K562 (cell line): ENCODE measurements around the gene RAI1. TPM values are rescaled to one million over a fixed set of nuclear protein-coding genes. Genes with fewer than 3 reads are reported as not detected.

ENCODE experiments used
- ATAC-seq: fragments of 200-7000 bp; cut with Tn5 transposase; 3 replicates; pipeline ENCODE4 v1.9.1; 2020; ENCODE audit warnings: moderate library complexity
- BruUV-seq: library from RNA; stranded (reverse); fragments of 400-500 nt; replicated peaks from 2 replicates; lab custom pipeline; 2021; lab: Mats Ljungman, UMichigan
- CTCF ChIA-PET: fragments of 300-600 bp; formaldehyde crosslinking; extraction: SDS; loops from one replicate; lab custom pipeline; 2021; ENCODE audit warnings: low intra/inter-chr PET ratio; lab: Yijun Ruan, JAX
- POLR2A ChIA-PET: fragments of 300-600, 350-650 bp; sonication (Branson Sonifier 250); formaldehyde crosslinking; extraction: SDS; loops from one replicate; lab custom pipeline; 2021; ENCODE audit warnings: antibody characterized with exemption, inconsistent platforms; lab: Yijun Ruan, JAX
- DNase-seq, 4 experiments: peaks; one replicate each; pipeline versions ENCODE4 v3.0.0 to v3.0.0-alpha.2; 2011 to 2018; ENCODE audit warnings: low spot score in 3 of 4, mixed read lengths in 3 of 4; ENCODE audit errors: extremely low read depth in 1 of 4
- FAIRE-seq: peaks from 2 replicates; lab custom pipeline; 2011; peaks lifted over from hg19 to GRCh38; lab: Jason Lieb, UNC
- H2AFZ ChIP-seq: 2 replicates; pipeline ENCODE4 v1.6.0; 2011; ENCODE audit warnings: low read depth, low read length, control low read depth, inconsistent platforms
- H3K27ac ChIP-seq: fragments of 200-600 bp; 3 replicates; pipeline ENCODE4 v1.8.0; 2011; ENCODE audit warnings: low read depth, mild to moderate bottlenecking, control low read depth, inconsistent platforms, low read length, moderate library complexity, mixed read lengths; ENCODE audit errors: extremely low read depth
- H3K27me3 ChIP-seq, 2 experiments: fragments of 300-600 bp in 1 of 2; 2 replicates in 1 of 2; 3 replicates in 1 of 2; pipeline versions ENCODE4 v1.6.0 to v1.8.0; 2011; ENCODE audit warnings: inconsistent platforms in 2 of 2, low read length in 2 of 2, mild to moderate bottlenecking in 1 of 2, mixed read lengths in 1 of 2, moderate library complexity in 1 of 2; ENCODE audit not compliant: control insufficient read depth in 2 of 2, insufficient read depth in 2 of 2
- H3K36me3 ChIP-seq: fragments of 300-600 bp; 3 replicates; pipeline ENCODE4 v1.8.0; 2011; ENCODE audit warnings: mild to moderate bottlenecking, low read length, inconsistent platforms; ENCODE audit not compliant: control insufficient read depth, insufficient read depth
- H3K4me1 ChIP-seq, 2 experiments: fragments of 200-600 bp in 1 of 2; replicated peaks in 1 of 2; 2 replicates in 1 of 2; 3 replicates in 1 of 2; pipeline versions ENCODE4 v1.5.1 to v1.8.0; 2011; ENCODE audit warnings: inconsistent platforms in 2 of 2, low read length in 2 of 2, mild to moderate bottlenecking in 1 of 2, mixed read lengths in 1 of 2, moderate library complexity in 1 of 2; ENCODE audit not compliant: control insufficient read depth in 2 of 2, insufficient read depth in 2 of 2
- H3K4me2 ChIP-seq: 2 replicates; pipeline ENCODE4 v1.6.1; 2011; ENCODE audit warnings: low read length, control low read depth, inconsistent platforms, mixed read lengths; ENCODE audit not compliant: insufficient read depth
- H3K4me3 ChIP-seq: fragments of 200-600 bp; sonication (generic), shearing (Covaris generic); 2 replicates; pipeline ENCODE4 v1.5.1; 2016; ENCODE audit warnings: control low read depth, inconsistent platforms
- H3K79me2 ChIP-seq: fragments of 200-600 bp; 3 replicates; pipeline ENCODE4 v1.8.0; 2011; ENCODE audit warnings: low read length, inconsistent platforms; ENCODE audit not compliant: control insufficient read depth, insufficient read depth
- H3K9ac ChIP-seq, 2 experiments: 2 replicates each; pipeline versions ENCODE4 v1.6.0 to v1.6.1; 2011; ENCODE audit warnings: low read depth in 2 of 2, low read length in 2 of 2, control low read depth in 1 of 2, inconsistent platforms in 1 of 2, mild to moderate bottlenecking in 1 of 2, mixed read lengths in 1 of 2; ENCODE audit not compliant: insufficient read depth in 1 of 2
- H3K9me1 ChIP-seq: one replicate; pipeline ENCODE4 v1.6.0; 2011; ENCODE audit warnings: inconsistent platforms, mild to moderate bottlenecking, low read length, moderate library complexity; ENCODE audit not compliant: control insufficient read depth, insufficient read depth
- H3K9me3 ChIP-seq: replicated peaks from 2 replicates; pipeline ENCODE4 v1.5.1; 2011; ENCODE audit warnings: low read depth, low read length, inconsistent platforms; ENCODE audit not compliant: control insufficient read depth, insufficient read depth
- H4K20me1 ChIP-seq: replicated peaks from 2 replicates; pipeline ENCODE4 v1.6.1; 2011; ENCODE audit warnings: low read length, inconsistent platforms, mixed read lengths; ENCODE audit not compliant: control insufficient read depth, insufficient read depth
- BRD4 ChIP-seq: fragments of 200-600 bp; sonication (generic); IDR thresholded peaks from 2 replicates; pipeline ENCODE4 v1.6.1; 2017; ENCODE audit warnings: inconsistent platforms
- CBFB ChIP-seq: sonication (generic); formaldehyde crosslinking; IDR thresholded peaks from 2 replicates; pipeline ENCODE4 v1.4.0; 2020; ENCODE audit warnings: mild to moderate bottlenecking, missing genetic modification reagents
- FOXJ3 ChIP-seq: sonication (generic); formaldehyde crosslinking; IDR thresholded peaks from 2 replicates; pipeline ENCODE4 v1.4.0; 2020; ENCODE audit warnings: mild to moderate bottlenecking, missing genetic modification reagents
- HSF4 ChIP-seq: fragments of 250-450 bp; sonication (Bioruptor Pico); IDR thresholded peaks from 2 replicates; pipeline ENCODE4 v2.1.2; 2022; ENCODE audit warnings: mild to moderate bottlenecking, moderate library complexity, borderline replicate concordance
- ILF3 ChIP-seq: fragments of 450-650 bp; IDR thresholded peaks from 2 replicates; pipeline ENCODE4 v1.6.1; 2018; ENCODE audit warnings: antibody characterized with exemption, mild to moderate bottlenecking, moderate library complexity, borderline replicate concordance
- MCM7 ChIP-seq, 2 experiments: fragments of 450-650 bp; IDR thresholded peaks; 2 replicates each; pipeline ENCODE4 v1.6.1; 2016 to 2018
- SRSF1 ChIP-seq: fragments of 200-400 bp; formaldehyde crosslinking; IDR thresholded peaks from 2 replicates; pipeline ENCODE4 v1.6.1; 2017; ENCODE audit warnings: mild to moderate bottlenecking, low read depth, low read length, moderate library complexity
- ZBTB17 ChIP-seq: fragments of 450-650 bp; formaldehyde crosslinking; IDR thresholded peaks from 2 replicates; pipeline ENCODE4 v1.4.0; 2020; ENCODE audit warnings: mild to moderate bottlenecking
- ZNF12 ChIP-seq: sonication (generic); formaldehyde crosslinking; IDR thresholded peaks from 2 replicates; pipeline ENCODE4 v1.4.0; 2020; ENCODE audit warnings: mild to moderate bottlenecking, missing genetic modification reagents
- ZNF408 ChIP-seq: fragments of 250-450 bp; sonication (Bioruptor Pico); IDR thresholded peaks from 2 replicates; pipeline ENCODE4 v1.4.0; 2020; ENCODE audit warnings: low read depth, mild to moderate bottlenecking, moderate library complexity
- ZSCAN29 ChIP-seq: fragments of 450-650 bp; IDR thresholded peaks from 2 replicates; pipeline ENCODE4 v1.6.1; 2017
- WGBS: fragments of 100-300 bp; shearing (Covaris generic); methylation state at CpG from one replicate; pipeline ENCODE4 v1.1.6; 2016; ENCODE audit warnings: low coverage, mixed read lengths; ENCODE audit not compliant: insufficient coverage; ENCODE audit errors: missing lambda C conversion rate; 5-methylcytosine and 5-hydroxymethylcytosine counted together
- in situ Hi-C: fragments of 300-500 bp; cut with MboI; formaldehyde crosslinking; loops from 4 replicates; pipeline ENCODE4 v1.15.0; 2018; ENCODE audit warnings: inconsistent platforms, mixed read lengths
- intact Hi-C: fragments of 100-400 bp; cut with micrococcal nuclease; formaldehyde crosslinking; loops from 2 replicates; pipeline ENCODE4 v1.14.2; 2022
- polyA plus RNA-seq, 8 experiments: library from polyadenylated mRNA; depleted of rRNA in 4 of 8; stranded (reverse) in 5 of 8; unstranded in 3 of 8; fragments of >200 nt; fragmentation: Nextera tagmentation in 2 of 8; fragmentation: Illumina TruSeq in 1 of 8; extraction: Ambion mirVana in 2 of 8; extraction: Trizol in 1 of 8; gene quantifications; 2 replicates each; pipeline versions ENCODE4 v1.2.1 to v1.2.3, GENCODE V29; 2011 to 2014; ENCODE audit warnings: inconsistent platforms in 1 of 8, missing spikeins in 1 of 8
- total RNA-seq, 7 experiments: library from RNA; depleted of rRNA in 6 of 7; stranded (reverse); fragments of >200 nt in 6 of 7; fragmentation: Illumina TruSeq in 2 of 7; extraction: Trizol in 2 of 7; gene quantifications; 2 replicates each; pipeline versions ENCODE4 v1.2.1 to v1.2.3, GENCODE V29; 2011 to 2021; ENCODE audit warnings: low replicate concordance in 1 of 7
- TF ChIP-seq, protein P1 (sequence below): fragments of 450-650 bp; IDR thresholded peaks from 2 replicates; pipeline ENCODE4 v1.6.1; 2018; ENCODE audit not compliant: partially characterized antibody
- TF ChIP-seq, protein P2 (sequence below): fragments of 450-650 bp; IDR thresholded peaks from 2 replicates; pipeline ENCODE4 v1.6.1; 2016; ENCODE audit warnings: mild to moderate bottlenecking

RAI1 gene
- total and polyA plus RNA-seq, 9 of the 15 experiments (the other 6 are each of a cell fraction or from before 2014, with no cell fraction given), result 0.68 to 19.9 (median 5.5) TPM

DNA sequence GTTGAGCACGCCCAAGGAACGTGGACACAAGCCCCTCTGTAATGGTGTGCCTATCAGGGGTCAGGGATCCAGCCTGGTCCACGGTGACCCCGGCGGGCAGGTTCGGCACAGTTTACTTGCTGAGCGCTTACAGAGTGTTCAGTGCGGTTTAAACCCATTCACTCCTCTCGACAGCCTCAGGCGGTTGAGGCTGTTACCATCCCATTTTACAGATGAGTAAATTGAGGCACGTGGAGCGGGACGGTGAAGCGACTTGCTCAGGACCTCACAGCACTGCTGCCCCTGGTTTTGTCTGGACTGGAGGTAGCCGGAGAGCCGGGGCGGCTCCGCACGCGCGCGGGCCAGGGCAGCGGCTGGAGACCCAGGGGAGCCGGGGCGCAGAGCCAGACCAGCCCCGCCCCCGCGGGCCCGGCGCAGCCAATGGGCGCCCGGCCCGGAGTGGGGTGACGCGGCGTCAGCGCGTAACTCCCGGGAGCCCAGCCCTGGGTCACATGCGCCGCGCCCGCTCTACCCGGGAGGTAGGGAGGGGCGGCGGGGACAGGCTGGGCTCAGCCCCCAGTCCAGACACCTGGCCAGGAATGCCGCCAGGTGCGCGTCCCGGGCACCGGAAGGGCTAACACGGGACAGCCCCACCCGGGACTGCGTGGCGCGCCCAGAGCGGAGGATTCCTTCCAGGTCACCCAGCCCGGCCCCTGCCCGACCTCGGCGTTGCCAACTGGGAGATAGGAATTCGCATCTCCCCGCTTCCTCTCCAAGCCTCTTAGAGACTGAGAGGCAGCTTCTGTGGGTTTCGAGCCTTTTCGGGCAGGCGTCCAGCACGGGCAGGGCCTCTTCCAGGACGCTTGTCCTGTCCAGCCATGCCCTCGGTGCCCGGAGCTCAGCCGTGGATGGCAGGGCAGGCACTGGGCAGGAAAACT is 158.8 kb downstream of the RAI1 start (continued):
- TF ChIP-seq ZNF12 (CRISPR knock-in tag) (no peak), ILF3 (no peak)

DNA sequence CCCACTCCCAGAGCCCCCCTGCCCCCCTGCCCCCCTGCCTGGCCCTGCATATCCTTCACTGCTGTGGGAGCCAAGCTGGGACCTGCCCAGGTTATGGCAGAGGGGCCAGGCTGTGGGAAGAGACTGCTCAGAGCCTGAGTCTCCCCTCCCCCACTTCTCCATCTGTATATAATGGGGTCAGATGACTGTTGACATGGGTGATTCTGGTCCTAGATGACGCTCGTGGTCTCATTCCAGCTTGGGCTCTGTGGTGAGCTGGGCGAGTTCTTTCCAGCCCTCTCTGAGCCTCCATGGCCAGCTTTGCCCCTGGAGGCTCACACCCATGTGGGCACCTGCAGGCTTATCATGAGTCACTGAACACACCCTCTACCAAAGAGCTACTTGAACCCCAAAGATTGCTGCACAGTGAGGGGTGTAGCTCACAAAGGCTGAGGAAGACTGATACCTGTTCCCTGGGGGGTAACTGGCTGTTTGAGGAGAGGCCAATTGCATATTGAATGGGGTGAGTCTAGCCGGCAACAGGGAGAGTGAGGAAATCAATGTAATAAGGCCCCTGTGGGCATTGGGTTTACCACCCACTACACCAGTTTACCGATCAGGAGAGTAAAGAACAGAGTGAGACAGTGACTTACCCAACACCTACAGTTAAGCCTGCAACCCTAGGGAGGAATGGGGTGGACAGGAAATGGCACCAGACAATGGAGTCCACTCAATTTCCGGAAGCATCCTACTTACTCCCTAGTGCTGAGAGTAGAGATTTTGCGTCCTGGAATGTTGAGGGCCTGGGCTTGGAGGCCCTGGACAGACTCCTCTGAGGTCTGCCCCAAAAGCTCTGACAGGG is 159.7 kb downstream of the RAI1 start:
- intact Hi-C loops, result no loop called here
- DNase-seq, result peak in 2 of 4 experiments; percentile 24 to 59
- TF ChIP-seq, protein P1, sequence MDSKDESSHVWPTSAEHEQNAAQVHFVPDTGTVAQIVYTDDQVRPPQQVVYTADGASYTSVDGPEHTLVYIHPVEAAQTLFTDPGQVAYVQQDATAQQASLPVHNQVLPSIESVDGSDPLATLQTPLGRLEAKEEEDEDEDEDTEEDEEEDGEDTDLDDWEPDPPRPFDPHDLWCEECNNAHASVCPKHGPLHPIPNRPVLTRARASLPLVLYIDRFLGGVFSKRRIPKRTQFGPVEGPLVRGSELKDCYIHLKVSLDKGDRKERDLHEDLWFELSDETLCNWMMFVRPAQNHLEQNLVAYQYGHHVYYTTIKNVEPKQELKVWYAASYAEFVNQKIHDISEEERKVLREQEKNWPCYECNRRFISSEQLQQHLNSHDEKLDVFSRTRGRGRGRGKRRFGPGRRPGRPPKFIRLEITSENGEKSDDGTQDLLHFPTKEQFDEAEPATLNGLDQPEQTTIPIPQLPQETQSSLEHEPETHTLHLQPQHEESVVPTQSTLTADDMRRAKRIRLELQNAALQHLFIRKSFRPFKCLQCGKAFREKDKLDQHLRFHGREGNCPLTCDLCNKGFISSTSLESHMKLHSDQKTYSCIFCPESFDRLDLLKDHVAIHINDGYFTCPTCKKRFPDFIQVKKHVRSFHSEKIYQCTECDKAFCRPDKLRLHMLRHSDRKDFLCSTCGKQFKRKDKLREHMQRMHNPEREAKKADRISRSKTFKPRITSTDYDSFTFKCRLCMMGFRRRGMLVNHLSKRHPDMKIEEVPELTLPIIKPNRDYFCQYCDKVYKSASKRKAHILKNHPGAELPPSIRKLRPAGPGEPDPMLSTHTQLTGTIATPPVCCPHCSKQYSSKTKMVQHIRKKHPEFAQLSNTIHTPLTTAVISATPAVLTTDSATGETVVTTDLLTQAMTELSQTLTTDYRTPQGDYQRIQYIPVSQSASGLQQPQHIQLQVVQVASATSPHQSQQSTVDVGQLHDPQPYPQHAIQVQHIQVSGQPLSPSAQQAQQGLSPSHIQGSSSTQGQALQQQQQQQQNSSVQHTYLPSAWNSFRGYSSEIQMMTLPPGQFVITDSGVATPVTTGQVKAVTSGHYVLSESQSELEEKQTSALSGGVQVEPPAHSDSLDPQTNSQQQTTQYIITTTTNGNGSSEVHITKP, result peak; percentile 8
- TF ChIP-seq ZSCAN29 (no peak), ZNF408 (CRISPR knock-in tag) (no peak), BRD4 (no peak), FOXJ3 (CRISPR knock-in tag) (no peak), ZBTB17 (CRISPR knock-in tag) (no peak), MCM7 (IDR thresholded peaks at IDR 0.05) (no peak), CBFB (CRISPR knock-in tag) (no peak), HSF4 (CRISPR knock-in tag) (0 out of 2 replicates have a peak, but pooled peaks have one; percentile 48), SRSF1 (no peak)
- TF ChIP-seq, protein P2, sequence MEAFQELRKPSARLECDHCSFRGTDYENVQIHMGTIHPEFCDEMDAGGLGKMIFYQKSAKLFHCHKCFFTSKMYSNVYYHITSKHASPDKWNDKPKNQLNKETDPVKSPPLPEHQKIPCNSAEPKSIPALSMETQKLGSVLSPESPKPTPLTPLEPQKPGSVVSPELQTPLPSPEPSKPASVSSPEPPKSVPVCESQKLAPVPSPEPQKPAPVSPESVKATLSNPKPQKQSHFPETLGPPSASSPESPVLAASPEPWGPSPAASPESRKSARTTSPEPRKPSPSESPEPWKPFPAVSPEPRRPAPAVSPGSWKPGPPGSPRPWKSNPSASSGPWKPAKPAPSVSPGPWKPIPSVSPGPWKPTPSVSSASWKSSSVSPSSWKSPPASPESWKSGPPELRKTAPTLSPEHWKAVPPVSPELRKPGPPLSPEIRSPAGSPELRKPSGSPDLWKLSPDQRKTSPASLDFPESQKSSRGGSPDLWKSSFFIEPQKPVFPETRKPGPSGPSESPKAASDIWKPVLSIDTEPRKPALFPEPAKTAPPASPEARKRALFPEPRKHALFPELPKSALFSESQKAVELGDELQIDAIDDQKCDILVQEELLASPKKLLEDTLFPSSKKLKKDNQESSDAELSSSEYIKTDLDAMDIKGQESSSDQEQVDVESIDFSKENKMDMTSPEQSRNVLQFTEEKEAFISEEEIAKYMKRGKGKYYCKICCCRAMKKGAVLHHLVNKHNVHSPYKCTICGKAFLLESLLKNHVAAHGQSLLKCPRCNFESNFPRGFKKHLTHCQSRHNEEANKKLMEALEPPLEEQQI, result no peak

More for the DNA sequence above, 159.7 kb downstream of the RAI1 start:
- Histone ChIP-seq H3K4me2 (peak overlapping the region; percentile 97), H3K4me3 (peak overlapping the region; percentile 62), H3K9me1 (no peaks in the 10 kb centered on the region), H3K9me3 (no peaks in the 10 kb centered on the region), H3K79me2 (peaks cover 41% of the 10 kb centered on the region), H3K36me3 (no peaks in the 10 kb centered on the region), H4K20me1 (0 out of 2 replicates have a peak, but pooled peaks cover 3% of the 10 kb centered on the region), H3K27ac (peak overlapping the region; percentile 100), H3K27me3 (no peaks in the 10 kb centered on the region), H3K4me1 (peaks cover 44 to 84% of the 10 kb centered on the region in 2 experiments), H3K9ac (peak overlapping the region; percentile 96 to 99), H2AFZ (peak overlapping the region; percentile 14; the same call in 1 of the 2 replicates)
- WGBS, result 23% methylated on average over 7 of the region's 7 CpGs
- ChIA-PET POLR2A (interaction anchor here (0.8 to 2.4 kb wide), 7 partner anchors 9 to 172 kb away, joined by 3 to 14 read pairs (median 3); no protein-coding TSS in a partner anchor), CTCF (no interaction called here)
- no TSS peak for BruUV-seq
- ATAC-seq (no peak), FAIRE-seq (peak; percentile 67)
- in situ Hi-C loops, result no loop called here
